ENCODE results near the gene ELP5.

Gene ELP5

DNA sequence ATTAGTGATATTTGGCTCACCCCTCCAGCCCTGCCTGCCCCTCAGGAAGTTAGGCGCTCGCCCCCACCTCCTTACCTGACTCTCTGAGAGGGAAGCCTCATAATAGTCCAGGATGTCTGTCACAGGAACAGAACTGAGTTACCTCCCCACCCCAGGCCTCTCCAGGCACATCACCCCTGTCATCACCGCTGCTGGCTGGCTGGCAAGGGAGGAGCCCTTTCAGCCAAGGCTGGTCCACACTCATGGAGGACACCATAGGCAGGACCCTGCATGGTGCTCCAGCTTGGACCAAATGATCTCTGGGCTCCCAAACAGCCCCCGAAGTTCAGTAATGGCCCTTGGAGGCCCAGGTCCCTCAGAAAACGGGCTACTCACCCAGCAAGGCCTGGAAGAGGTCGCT, 33.8 kb upstream of the ELP5 start:
- in situ Hi-C loops (cut with MboI; ENCODE audit: low sequenced_read_pairs, unreplicated experiment): no loop called here
- DNase-seq (ENCODE audit: low spot score): no peak
- TF ChIP-seq CTCF (IDR thresholded peaks at IDR 0.05; ENCODE audit: borderline replicate concordance, control extremely low read depth, extremely low read depth, insufficient read depth, missing control alignments): no peak

DNA sequence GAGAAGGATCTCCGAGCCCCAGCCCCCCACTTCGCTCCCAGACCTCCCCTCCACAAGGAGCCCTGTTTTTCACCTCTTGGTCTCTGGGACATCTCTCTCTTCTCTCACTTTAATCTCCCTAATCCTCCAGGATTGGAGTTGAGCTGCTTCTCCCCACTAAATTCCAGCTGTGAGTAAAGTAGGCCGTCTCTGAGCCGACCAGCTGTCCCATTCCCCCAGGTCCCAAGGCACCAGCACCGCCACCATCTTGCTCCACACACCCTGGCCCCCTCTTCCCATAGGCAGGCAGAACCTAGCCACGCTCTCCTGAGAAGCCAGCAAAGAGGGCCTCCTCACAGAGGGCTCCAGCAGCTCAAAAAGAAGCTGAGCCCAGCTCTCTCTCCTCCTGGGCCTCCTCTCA, 33.3 kb upstream of the ELP5 start:
- in situ Hi-C loops (cut with MboI; ENCODE audit: low sequenced_read_pairs, unreplicated experiment): no loop called here
- DNase-seq (ENCODE audit: low spot score): no peak
- TF ChIP-seq CTCF (IDR thresholded peaks at IDR 0.05; ENCODE audit: borderline replicate concordance, control extremely low read depth, extremely low read depth, insufficient read depth, missing control alignments): no peak

DNA sequence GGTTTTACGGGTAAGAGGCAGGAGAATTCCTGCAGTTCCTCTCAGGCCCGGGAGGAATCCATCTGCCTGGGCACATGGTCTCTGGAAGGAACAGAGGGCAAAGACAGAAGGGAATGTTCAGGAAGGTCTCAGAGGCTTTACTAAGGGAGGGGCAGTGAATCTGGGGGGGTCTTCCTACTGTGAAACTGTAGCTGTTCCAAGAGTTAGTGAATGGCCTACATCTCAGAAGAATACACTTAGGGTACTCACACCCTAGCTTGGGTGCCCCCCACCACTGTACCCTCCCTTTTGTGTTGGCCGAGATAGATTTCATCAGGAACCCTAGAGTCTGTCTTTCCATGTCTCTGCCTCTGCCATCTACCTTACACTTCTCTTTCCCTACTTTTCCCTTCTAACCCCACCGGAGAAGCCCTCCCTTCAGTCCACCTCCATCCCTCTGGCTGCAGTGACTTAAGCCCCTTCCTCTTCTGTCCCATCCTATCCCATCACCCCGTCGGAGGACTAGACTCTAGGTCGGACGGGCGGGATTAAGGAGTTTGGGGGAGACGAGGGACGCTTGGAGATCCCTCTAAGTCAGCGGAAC, 32.7 kb upstream of the ELP5 start:
- TF ChIP-seq CTCF (IDR thresholded peaks at IDR 0.05; ENCODE audit: borderline replicate concordance, control extremely low read depth, extremely low read depth, insufficient read depth, missing control alignments): no peak
- in situ Hi-C loops (cut with MboI; ENCODE audit: low sequenced_read_pairs, unreplicated experiment): no loop called here
- DNase-seq (ENCODE audit: low spot score): no peak

DNA sequence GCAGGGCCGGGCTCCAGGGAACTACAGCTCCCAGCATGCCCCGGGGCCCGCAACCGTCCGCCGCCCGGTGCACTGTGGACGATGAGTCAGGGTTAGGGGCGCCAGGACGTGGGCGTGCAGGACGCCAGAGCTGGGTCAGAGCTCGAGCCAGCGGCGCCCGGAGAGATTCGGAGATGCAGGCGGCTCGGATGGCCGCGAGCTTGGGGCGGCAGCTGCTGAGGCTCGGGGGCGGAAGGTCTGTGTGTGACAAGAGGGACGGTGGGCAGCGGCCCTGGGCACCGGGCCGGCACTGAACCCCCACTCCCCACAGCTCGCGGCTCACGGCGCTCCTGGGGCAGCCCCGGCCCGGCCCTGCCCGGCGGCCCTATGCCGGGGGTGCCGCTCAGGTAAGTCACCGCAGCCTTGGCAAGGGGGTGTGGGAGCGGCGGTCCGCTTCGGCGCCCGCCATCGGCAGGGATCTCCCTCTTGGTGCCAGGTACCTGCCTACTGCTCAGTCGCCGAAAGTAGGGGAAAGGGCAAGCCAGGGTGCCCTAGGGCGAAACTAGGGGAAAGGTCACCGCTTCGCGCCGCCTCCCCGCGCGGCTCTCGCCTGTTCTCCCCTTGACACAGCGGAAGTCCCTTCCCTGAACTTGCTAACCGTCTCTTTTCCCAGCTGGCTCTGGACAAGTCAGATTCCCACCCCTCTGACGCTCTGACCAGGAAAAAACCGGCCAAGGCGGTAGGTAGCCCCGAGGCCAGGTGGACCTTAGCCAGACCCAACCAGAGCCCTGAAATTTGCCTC, 32.0 kb upstream of the ELP5 start, which contains the start of the genes ACADVL and DLG4:
TSS of gene ACADVL (plus strand) at position 127 of the 781 bp plus-strand sequence. CDS start at position 174, 47 bp downstream.
TSS of gene DLG4 (minus strand) at position 25 of the 781 bp plus-strand sequence.
- peak; percentile 93 for DNase-seq (ENCODE audit: low spot score)
- TF ChIP-seq CTCF (IDR thresholded peaks at IDR 0.05; ENCODE audit: borderline replicate concordance, control extremely low read depth, extremely low read depth, insufficient read depth, missing control alignments): no peak
- in situ Hi-C loops (cut with MboI; ENCODE audit: low sequenced_read_pairs, unreplicated experiment): no loop called here

GRCh38 chr17:7220593-7221277, 31.3 kb upstream of the ELP5 start:
- peak; percentile 62 for TF ChIP-seq CTCF (IDR thresholded peaks at IDR 0.05; ENCODE audit: borderline replicate concordance, control extremely low read depth, extremely low read depth, insufficient read depth, missing control alignments)
- peak; percentile 64 for DNase-seq (ENCODE audit: low spot score)
- in situ Hi-C loops (cut with MboI; ENCODE audit: low sequenced_read_pairs, unreplicated experiment): no loop called here

GRCh38 chr17:7221278-7222092, 30.5 kb upstream of the ELP5 start:
- no peak for TF ChIP-seq CTCF (IDR thresholded peaks at IDR 0.05; ENCODE audit: borderline replicate concordance, control extremely low read depth, extremely low read depth, insufficient read depth, missing control alignments)
- in situ Hi-C loops (cut with MboI; ENCODE audit: low sequenced_read_pairs, unreplicated experiment): no loop called here
- no peak for DNase-seq (ENCODE audit: low spot score)

All from GM13976 (cell line).